Activated naive CD8-positive, alpha-beta T cell treated with anti-CD3 and anti-CD28 coated beads for 36 hours (primary cell): ENCODE measurements around the gene SPTLC3. TPM values are rescaled to one million over a fixed set of nuclear protein-coding genes. Genes with fewer than 3 reads are reported as not detected.

Experiments
- DNase-seq: peaks from one replicate; pipeline ENCODE4 v3.0.0; 2021
- H3K27ac Mint-ChIP-seq: one replicate; pipeline ENCODE4 v1.8.0; 2022; ENCODE audit warnings: mild to moderate bottlenecking, moderate library complexity, mixed read lengths
- H3K27me3 Mint-ChIP-seq: one replicate; pipeline ENCODE4 v1.8.0; 2022; ENCODE audit warnings: mild to moderate bottlenecking, mixed read lengths
- H3K36me3 Mint-ChIP-seq: one replicate; pipeline ENCODE4 v1.8.0; 2021; ENCODE audit warnings: mild to moderate bottlenecking, mixed read lengths
- H3K4me1 Mint-ChIP-seq: one replicate; pipeline ENCODE4 v1.8.0; 2021; ENCODE audit warnings: mixed read lengths
- H3K4me3 Mint-ChIP-seq: one replicate; pipeline ENCODE4 v1.8.0; 2022; ENCODE audit warnings: mild to moderate bottlenecking, moderate library complexity, mixed read lengths
- H3K9me3 Mint-ChIP-seq: one replicate; pipeline ENCODE4 v1.8.0; 2022; ENCODE audit warnings: mixed read lengths
- total RNA-seq, 2 experiments: library from RNA; stranded (reverse); gene quantifications; one replicate each; pipeline ENCODE4 v1.2.3, GENCODE V29; 2021

The SPTLC3 gene
- total RNA-seq, 2 experiments from 2014 or later: 0.76 to 1.7 TPM

DNA sequence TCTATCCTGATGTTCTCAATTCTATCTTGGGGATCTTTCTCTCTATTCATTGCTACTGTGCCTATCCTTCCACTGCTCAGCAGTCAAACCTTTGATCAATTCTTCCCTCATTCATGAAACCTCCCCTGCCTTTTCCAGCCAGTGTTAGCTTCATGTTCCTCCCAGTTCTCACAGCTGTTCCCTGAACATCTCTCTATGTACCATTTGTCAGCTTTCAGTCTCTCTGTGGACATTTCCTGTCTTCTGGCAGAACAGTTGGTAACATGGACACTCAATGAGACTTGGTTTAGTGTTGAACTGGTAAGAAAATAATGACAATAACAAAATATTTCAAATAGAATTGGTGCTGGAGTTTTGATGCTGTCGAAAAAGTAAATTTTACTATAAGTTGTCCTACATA, 26.2 kb downstream of the SPTLC3 start:
- no peaks in the 10 kb centered on the region for H3K36me3 Mint-ChIP-seq
- no peaks in the 10 kb centered on the region for H3K4me1 Mint-ChIP-seq
- DNase-seq: no peak
- no peak overlapping the region for H3K27ac Mint-ChIP-seq
- no peaks in the 10 kb centered on the region for H3K9me3 Mint-ChIP-seq
- no peak overlapping the region for H3K4me3 Mint-ChIP-seq
- H3K27me3 Mint-ChIP-seq: no peaks in the 10 kb centered on the region

DNA sequence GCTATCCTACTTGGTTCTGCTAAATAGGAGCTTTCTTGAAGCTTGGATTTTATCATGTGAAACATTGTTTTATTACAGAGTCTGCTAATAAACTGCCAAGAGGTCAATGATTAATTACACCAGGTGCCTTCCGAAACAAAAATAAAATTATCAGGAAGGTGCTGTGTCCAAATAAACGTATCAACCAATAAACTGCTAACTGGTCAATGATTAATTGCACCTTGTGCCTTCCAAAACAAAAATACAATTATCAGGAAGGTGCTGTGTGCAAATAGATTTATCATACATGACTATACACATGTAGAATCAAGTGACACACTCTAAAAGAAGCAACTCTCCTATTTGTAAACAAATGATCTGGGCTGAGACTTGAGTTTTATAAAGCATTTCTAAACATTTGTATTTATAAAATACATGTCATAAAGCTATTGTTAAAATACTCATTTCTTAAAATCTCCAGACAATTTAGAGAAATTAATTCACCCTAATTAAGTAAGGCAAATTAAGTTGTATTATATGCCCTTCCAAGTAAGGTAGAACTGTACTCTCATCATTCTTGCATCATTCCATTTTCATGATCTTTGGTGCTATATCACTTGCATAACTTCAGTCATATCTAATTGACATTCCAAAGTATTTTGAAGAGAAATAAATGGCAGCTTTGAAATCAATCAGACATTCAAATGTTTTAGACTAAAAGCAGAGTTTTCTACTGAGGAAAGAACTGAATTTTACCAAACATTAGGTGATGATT, 26.8 kb downstream of the SPTLC3 start:
- Mint-ChIP-seq H3K9me3 (no peaks in the 10 kb centered on the region), H3K4me1 (no peaks in the 10 kb centered on the region), H3K27me3 (no peaks in the 10 kb centered on the region), H3K4me3 (no peak overlapping the region), H3K27ac (no peak overlapping the region), H3K36me3 (no peaks in the 10 kb centered on the region)
- no peak for DNase-seq

DNA sequence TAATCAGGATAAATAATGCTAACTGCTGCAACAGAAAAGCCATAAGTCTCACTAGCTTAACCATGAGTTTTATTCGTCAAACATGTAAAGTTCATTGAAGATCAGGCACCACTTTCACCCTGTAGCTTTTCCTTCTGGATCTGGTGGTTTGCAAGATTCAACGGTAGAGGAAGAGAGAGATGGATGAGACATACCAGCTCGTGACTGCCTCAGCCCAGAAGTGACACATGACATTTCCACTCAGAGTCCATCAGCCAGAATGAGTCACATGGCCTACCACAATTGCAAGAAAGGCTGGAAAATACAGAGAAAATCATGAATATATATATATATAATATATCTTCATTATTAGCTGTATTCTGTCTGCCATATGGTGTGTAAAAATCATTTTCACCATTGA, 29.0 kb downstream of the SPTLC3 start:
- no peaks in the 10 kb centered on the region for H3K4me1 Mint-ChIP-seq
- no peaks in the 10 kb centered on the region for H3K9me3 Mint-ChIP-seq
- no peak overlapping the region for H3K4me3 Mint-ChIP-seq
- H3K27me3 Mint-ChIP-seq: no peaks in the 10 kb centered on the region
- H3K36me3 Mint-ChIP-seq: no peaks in the 10 kb centered on the region
- no peak overlapping the region for H3K27ac Mint-ChIP-seq
- DNase-seq: no peak

DNA sequence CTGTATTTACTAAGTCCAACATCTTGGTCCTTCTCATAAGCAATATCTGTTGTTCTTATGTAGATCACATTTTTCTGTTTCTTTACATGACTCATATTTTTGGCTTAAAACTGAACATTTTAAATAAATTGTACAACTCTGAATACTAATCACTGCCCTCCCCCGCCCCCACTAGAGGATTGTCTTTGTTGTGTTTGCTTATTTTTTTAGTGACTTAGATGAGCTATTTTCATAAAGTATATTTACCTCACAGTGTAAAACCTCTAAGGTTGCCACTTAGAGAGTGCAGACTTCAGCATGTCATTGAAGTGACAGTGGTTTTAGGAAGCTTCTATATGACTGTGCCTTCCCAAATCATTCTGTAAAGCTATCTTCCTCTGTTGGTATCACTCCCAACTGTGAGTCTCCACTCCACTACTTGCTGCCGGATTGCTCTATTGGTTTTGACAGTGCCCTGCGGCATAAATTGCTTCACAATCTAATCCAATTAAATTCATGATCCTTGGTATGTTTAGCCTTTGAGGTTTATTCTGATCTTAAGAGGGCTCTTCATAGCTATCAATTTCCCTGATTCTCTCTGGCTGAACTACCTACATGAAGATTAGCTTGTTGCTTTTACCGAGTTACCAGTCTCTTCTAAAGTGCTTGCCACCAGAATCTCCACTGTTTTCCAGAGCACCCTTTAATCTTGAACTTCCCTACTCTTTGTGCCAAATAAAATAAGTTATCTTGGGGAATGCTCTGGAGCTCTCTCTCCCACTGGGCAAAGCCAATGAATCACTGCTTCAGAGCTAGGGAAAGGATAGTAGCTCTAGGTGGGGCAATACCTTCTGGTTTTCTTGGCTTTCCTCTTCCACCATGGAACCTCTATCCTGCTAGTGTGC, 33.0 kb downstream of the SPTLC3 start:
- no peak for DNase-seq
- Mint-ChIP-seq H3K4me1 (no peaks in the 10 kb centered on the region), H3K4me3 (no peak overlapping the region), H3K9me3 (no peaks in the 10 kb centered on the region), H3K27me3 (no peaks in the 10 kb centered on the region), H3K36me3 (no peaks in the 10 kb centered on the region), H3K27ac (no peak overlapping the region)

DNA sequence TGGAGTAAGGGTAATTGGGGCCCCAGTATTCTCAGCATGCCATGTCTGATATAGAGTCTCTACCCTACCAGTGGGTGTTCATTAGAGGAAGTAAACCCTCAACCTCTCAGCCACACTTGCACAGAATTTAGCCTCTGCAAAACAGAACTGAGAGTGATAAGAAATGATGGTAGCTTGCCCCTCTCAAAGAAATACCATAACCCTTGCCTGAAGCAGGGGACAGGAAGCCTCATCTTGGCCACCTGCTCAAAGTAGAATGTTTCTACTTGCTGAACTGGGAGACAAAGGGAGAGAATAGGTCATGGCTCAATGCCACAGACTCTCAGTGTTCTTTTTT, 33.7 kb downstream of the SPTLC3 start:
- no peak for DNase-seq
- no peaks in the 10 kb centered on the region for H3K27me3 Mint-ChIP-seq
- H3K4me3 Mint-ChIP-seq: no peak overlapping the region
- no peaks in the 10 kb centered on the region for H3K4me1 Mint-ChIP-seq
- H3K9me3 Mint-ChIP-seq: no peaks in the 10 kb centered on the region
- H3K27ac Mint-ChIP-seq: no peak overlapping the region
- H3K36me3 Mint-ChIP-seq: no peaks in the 10 kb centered on the region

DNA sequence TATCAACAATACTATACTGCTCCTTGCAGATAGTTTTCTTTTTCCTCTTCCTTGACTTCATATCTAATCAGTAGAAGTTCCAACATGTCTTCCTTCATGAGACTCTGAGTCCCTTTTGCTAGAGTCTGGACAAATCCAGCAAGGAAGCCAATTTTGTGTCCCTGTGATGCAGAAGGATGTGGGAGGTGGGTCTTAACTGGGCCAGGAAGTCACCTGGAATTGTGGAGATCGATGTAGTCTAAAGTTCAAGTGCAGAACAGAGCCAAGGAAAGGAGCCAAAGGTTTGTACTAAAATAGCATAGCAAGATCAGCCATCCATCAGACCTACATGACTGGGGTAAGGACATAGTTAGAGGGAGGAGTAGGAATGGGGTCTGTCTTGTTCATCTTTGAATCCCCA, 37.6 kb downstream of the SPTLC3 start:
- no peak overlapping the region for H3K4me3 Mint-ChIP-seq
- peaks cover 3% of the 10 kb centered on the region for H3K36me3 Mint-ChIP-seq
- DNase-seq: no peak
- no peaks in the 10 kb centered on the region for H3K4me1 Mint-ChIP-seq
- no peak overlapping the region for H3K27ac Mint-ChIP-seq
- H3K9me3 Mint-ChIP-seq: no peaks in the 10 kb centered on the region
- no peaks in the 10 kb centered on the region for H3K27me3 Mint-ChIP-seq

DNA sequence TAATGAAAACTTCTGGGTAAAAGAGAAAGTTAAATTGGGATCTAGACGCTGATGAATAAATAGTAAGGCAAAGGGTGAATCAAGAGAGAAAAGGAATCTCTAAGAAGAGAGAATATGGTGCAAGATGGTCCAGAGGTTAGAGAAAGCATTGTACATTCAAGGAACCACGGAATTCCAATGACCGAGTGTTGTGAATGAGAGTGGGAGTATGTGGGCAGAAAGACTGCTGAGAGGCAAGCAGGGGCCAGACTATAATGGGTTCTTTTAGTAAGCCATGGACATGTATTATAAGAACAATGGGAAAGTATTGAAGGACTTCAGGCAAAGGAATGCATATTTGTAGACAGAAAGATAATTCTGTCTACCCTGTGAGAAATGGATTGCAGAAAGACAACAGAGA, 45.2 kb downstream of the SPTLC3 start:
- peaks cover 1% of the 10 kb centered on the region for H3K9me3 Mint-ChIP-seq
- peaks cover 3% of the 10 kb centered on the region for H3K36me3 Mint-ChIP-seq

DNA sequence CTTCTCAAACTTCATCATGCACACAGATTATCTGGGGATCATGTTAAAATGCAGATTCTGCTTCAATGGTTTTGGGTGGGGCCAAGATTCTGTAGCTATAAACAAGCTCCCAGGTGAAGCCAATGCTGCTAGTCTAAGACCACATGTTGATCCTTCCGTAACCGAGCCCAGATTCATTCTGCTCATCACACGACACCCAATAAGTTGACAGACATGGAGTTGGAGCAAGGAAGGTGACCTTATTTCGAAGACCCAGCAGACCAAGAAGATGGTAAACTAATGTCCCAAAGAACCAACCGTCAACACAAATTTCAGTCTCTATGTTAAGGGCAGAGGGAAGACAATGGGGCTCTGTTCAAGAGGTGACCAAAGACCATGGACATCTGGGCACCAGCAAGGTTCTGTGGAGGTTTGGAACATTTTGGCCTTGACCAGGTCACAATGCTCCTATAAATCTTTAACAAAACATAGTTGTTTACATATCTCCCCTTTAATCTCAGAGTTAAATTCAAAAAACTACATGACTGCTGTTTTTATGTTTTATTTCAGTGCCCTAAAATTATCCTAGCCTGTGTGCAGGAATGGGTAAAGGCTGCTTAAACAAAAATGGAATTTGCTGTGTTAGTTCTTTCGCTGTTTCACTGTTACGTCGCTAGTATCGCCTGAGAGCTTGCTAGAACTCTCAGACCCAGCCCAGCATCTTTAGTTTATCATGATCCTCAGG, 50.1 kb downstream of the SPTLC3 start:
- no peak overlapping the region for H3K27ac Mint-ChIP-seq
- no peak for DNase-seq
- no peaks in the 10 kb centered on the region for H3K9me3 Mint-ChIP-seq
- no peaks in the 10 kb centered on the region for H3K27me3 Mint-ChIP-seq
- no peak overlapping the region for H3K4me3 Mint-ChIP-seq
- no peaks in the 10 kb centered on the region for H3K4me1 Mint-ChIP-seq
- no peaks in the 10 kb centered on the region for H3K36me3 Mint-ChIP-seq

More for the DNA sequence above, 45.2 kb downstream of the SPTLC3 start:
- DNase-seq: no peak
- Mint-ChIP-seq H3K27me3 (no peaks in the 10 kb centered on the region), H3K4me3 (no peak overlapping the region), H3K4me1 (no peaks in the 10 kb centered on the region), H3K27ac (no peak overlapping the region)

DNA sequence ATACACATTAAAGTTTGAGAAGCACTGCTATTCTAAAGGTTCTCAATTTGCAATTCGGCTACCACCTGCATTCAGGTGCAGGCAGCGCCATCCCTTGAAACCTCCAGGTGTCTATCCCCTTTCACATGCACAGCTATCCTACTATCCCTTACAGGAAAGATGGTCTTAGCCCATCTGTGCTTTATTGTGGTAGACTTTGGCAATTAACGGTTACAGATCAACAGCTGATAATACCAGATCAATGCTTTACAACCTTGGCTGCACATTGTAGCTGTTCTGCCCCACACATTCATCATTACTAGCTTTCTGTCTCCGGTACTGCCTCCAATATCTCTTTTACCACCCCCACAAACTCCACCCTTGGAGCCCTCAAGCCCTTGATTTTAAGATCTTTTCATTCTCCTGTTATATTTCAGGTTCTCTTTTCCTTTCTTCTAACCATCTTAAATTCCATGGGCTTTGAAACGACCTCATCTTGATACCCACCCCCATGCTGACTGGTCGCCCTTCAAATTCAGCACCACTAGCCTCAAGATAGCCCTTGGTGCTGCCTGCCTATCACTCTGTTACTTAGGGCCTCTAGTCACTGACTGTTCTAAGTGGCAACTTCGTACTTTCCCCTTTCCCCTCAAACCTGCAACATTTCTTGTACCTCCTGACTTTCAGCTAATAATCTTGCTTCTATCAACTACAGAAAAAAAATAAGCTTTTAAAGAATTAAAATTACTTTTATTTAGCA, 50.8 kb downstream of the SPTLC3 start:
- no peaks in the 10 kb centered on the region for H3K27me3 Mint-ChIP-seq
- H3K4me3 Mint-ChIP-seq: no peak overlapping the region
- no peak for DNase-seq
- H3K4me1 Mint-ChIP-seq: no peaks in the 10 kb centered on the region
- H3K27ac Mint-ChIP-seq: no peak overlapping the region
- no peaks in the 10 kb centered on the region for H3K9me3 Mint-ChIP-seq
- no peaks in the 10 kb centered on the region for H3K36me3 Mint-ChIP-seq

DNA sequence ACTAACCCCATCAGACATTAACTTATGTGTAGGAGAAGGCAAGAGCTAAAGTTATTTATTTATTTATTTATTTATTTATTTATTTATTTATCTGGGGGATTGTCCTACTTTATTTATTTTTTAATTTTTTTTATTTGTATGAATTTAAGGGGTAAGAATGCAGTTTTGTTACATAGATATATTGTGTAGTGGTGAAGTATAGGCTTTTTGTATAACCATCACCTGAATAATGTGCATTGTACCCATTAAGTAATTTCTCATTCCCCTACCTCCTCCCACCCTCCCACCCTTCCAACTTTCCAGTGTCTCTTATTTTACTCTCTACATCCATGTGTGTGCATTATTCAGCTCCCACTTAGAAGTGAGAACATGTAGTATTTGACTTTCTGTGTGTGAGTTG, 51.6 kb downstream of the SPTLC3 start:
- Mint-ChIP-seq H3K4me3 (no peak overlapping the region), H3K36me3 (no peaks in the 10 kb centered on the region), H3K9me3 (no peaks in the 10 kb centered on the region), H3K4me1 (no peaks in the 10 kb centered on the region), H3K27me3 (no peaks in the 10 kb centered on the region), H3K27ac (no peak overlapping the region)
- DNase-seq: no peak

DNA sequence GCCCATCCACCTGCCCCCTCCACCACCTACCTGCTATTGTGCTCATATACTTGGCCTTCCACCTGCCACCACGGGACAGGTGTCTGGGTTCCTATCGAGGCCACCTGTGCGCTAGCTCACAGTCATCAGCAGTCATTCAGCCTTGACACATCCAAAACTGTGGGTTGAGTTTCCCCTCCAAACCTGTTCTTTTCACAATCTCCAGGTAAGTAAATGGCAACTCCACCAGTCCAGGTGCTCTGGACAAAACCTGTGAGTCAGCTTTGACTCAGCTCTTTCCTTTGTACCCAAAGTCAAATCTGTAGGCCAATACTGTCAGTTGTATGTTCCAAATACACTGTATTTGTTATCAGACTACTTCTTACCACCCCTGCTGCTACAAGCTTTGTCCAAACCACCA, 52.6 kb downstream of the SPTLC3 start:
- no peak overlapping the region for H3K27ac Mint-ChIP-seq
- no peak overlapping the region for H3K4me3 Mint-ChIP-seq
- peaks cover 1% of the 10 kb centered on the region for H3K9me3 Mint-ChIP-seq
- H3K36me3 Mint-ChIP-seq: no peaks in the 10 kb centered on the region
- DNase-seq: no peak
- no peaks in the 10 kb centered on the region for H3K27me3 Mint-ChIP-seq
- no peaks in the 10 kb centered on the region for H3K4me1 Mint-ChIP-seq

DNA sequence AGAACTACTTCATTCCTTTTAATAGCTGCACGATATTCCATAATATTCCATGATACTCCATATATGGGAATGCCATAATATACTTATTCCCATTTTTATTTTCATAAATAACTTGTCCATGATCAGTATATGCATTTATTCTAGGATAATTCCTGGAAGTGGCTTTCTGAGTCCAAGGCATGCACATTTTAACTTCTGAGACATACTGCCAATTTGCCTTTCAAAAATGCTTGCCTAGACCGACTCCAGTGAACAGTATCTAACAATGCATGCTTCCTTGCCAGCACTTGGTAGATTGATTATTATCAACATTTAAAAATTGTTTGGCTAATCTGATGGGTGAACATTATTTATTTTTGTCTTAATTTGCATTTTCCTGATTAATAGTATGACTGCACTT, 54.0 kb downstream of the SPTLC3 start:
- H3K4me1 Mint-ChIP-seq: no peaks in the 10 kb centered on the region
- no peaks in the 10 kb centered on the region for H3K36me3 Mint-ChIP-seq
- no peaks in the 10 kb centered on the region for H3K27me3 Mint-ChIP-seq
- no peak overlapping the region for H3K4me3 Mint-ChIP-seq
- no peak overlapping the region for H3K27ac Mint-ChIP-seq
- H3K9me3 Mint-ChIP-seq: peaks cover 5% of the 10 kb centered on the region
- no peak for DNase-seq

DNA sequence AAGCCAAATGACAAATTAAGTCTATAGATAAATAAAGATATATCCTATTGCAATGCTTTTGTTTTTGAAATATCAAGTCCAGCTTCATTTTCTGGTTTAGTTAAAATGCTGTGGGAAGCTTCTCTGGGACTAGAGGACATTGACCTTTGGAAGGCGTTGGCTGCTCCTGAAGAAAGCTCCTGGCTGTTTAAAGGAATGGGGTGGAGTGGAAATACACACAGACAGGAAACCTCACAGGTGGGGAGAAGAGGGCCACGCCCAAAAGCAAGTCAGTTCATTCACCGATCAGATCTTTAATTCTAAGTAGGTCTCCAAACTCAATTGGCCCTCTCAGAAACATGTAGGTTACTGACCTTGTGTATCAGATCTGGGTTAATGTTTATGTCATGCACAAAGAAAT, 59.6 kb downstream of the SPTLC3 start:
- peaks cover 5% of the 10 kb centered on the region for H3K9me3 Mint-ChIP-seq
- H3K27me3 Mint-ChIP-seq: no peaks in the 10 kb centered on the region
- no peak overlapping the region for H3K27ac Mint-ChIP-seq
- no peak for DNase-seq
- H3K4me3 Mint-ChIP-seq: no peak overlapping the region
- H3K36me3 Mint-ChIP-seq: no peaks in the 10 kb centered on the region
- no peaks in the 10 kb centered on the region for H3K4me1 Mint-ChIP-seq

DNA sequence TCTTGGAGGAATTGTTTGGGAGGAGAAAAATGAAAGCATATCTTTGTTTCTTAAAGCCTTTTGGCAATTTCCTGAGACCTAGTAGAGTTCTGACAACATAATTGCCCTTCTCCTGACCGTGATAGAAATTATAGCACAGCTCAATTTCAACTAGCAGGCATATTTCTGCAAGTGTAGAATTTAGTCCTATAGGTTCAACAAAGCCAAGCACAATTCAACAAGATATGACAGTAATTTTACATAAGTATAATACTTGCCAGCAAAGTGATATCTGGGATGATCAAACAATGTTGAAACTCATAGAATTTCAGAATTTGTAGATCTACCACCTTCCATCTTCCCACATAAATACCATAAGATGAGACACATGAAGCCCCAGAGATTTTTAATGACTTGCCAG, 73.1 kb downstream of the SPTLC3 start:
- no peak overlapping the region for H3K27ac Mint-ChIP-seq
- H3K4me3 Mint-ChIP-seq: no peak overlapping the region
- H3K4me1 Mint-ChIP-seq: no peaks in the 10 kb centered on the region
- no peaks in the 10 kb centered on the region for H3K27me3 Mint-ChIP-seq
- no peaks in the 10 kb centered on the region for H3K9me3 Mint-ChIP-seq
- no peak for DNase-seq
- no peaks in the 10 kb centered on the region for H3K36me3 Mint-ChIP-seq

DNA sequence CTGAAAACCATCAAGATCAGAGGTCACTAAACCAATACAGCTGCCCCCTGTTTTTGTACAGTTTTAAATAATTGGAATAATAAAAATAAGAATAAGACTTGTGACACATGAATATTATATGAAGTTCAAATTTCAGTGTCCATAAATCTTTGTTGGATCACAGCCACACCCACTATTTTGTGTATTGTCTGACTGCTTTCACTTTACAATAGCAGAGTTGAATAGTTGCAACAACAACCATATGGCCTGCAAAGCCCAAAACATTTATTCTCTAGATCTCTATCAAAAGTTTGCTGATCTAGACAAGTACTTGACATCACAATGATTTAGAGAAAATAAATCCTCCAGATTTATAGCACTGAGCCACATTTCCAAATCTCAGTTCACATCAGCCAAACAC, 73.6 kb downstream of the SPTLC3 start:
- Mint-ChIP-seq H3K9me3 (no peaks in the 10 kb centered on the region), H3K36me3 (no peaks in the 10 kb centered on the region), H3K4me1 (no peaks in the 10 kb centered on the region), H3K4me3 (no peak overlapping the region), H3K27me3 (no peaks in the 10 kb centered on the region), H3K27ac (no peak overlapping the region)
- DNase-seq: no peak
